HG03139 (cell line): Measurements from ENCODE around the gene TFAP2A.
A peak's percentile ranks its signal among the peaks of the same experiment; 100 is the strongest.

Experiments
- ATAC-seq: cut with Tn5 transposase; IDR thresholded peaks from one replicate; pipeline ENCODE4 v1.9.1; 2021; ENCODE audit not compliant: unreplicated experiment

TFAP2A gene

DNA sequence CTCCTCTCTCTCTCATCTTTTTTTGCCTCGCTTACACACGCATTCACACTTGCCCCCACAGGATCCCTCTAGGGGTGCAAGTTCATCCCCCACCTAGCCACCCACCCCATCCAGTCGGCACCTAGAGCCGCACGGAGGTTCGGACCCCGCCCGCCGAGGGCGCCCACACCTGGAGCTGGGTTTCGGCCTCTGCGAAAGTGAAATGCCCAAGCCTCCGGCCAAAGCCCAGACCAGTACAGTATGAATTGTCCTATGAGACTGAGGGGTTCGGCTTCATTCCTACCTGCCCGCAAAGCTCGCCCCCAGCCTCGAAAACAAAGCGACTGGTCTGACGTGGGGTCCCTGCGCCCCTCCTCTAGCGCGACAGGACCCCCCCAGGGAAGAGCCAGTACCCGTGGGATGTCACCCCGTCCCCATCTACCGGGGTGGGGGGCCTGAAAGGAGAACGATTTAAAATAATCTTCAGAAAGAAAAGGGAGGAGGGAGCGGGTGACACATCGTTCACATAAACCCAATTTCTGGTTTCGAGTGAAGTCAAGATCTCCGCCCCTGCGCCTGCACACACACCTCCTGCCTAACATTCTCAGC is 1.5 kb downstream of the TFAP2A start:
- no peak for ATAC-seq

DNA sequence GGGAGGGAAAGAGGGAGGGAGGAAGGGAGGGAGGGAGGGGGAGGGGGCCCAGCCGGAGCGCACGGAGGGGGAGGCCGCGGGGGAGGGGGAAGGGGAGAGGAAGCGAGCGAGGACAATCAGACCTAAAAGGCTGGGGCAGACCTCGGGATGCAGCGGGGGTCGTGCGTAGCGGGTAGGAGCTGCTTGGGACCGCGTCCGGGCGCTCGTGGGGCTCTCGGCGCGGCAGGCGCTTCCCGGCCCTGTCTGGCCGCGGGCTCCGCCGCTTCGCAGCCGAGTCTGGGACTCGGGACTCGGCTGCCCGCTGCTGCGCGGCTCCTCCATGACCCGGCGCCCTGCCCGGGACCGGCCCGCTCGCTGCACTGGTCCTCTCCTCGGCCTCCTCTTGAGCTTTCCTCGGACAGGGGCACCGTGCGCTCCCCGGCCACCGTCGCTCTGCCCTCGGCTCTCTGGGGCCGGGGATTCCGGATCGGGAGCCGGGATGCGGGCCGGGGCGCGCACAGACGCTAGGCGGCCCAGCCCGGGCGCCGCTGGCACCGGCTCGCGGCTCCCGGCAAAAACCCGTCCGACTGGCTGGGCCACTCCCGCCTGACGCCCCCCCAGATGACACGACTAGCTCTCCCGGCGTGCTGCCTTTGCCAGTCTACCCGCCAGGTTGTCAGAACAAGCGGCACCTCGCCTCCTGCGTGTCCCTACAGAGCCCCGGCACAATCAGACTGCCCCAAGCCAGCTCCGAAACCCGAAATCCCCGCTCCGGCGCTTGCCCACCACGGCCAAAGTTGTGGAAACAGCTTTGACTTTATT is 2.2 kb downstream of the TFAP2A start:
- peak; percentile 21 for ATAC-seq

DNA sequence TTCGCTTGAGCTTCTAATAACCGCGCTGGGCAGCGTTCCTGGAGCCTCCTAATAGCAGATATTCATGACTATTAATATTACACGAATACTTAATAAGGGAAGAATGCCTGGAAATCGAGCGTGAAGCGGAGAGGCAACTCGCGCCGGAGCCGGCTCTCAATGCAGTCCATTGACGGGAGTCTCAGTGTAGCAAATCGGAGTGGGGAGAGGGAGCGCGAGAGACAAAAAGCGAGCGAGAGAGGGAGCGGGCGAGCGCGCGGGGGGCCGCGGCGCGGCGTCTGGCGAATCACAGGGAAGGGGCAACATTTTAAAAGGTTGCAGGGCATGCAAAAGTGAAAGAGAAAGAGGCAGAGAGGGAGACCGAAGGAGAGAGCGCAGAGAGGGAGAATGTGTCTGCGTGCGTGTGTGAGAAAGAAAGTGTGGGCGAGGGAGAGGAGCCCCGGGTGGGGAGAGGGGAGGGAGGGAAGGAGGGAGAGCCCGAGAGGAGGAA is 2.9 kb downstream of the TFAP2A start:
- ATAC-seq, result peak; percentile 43

DNA sequence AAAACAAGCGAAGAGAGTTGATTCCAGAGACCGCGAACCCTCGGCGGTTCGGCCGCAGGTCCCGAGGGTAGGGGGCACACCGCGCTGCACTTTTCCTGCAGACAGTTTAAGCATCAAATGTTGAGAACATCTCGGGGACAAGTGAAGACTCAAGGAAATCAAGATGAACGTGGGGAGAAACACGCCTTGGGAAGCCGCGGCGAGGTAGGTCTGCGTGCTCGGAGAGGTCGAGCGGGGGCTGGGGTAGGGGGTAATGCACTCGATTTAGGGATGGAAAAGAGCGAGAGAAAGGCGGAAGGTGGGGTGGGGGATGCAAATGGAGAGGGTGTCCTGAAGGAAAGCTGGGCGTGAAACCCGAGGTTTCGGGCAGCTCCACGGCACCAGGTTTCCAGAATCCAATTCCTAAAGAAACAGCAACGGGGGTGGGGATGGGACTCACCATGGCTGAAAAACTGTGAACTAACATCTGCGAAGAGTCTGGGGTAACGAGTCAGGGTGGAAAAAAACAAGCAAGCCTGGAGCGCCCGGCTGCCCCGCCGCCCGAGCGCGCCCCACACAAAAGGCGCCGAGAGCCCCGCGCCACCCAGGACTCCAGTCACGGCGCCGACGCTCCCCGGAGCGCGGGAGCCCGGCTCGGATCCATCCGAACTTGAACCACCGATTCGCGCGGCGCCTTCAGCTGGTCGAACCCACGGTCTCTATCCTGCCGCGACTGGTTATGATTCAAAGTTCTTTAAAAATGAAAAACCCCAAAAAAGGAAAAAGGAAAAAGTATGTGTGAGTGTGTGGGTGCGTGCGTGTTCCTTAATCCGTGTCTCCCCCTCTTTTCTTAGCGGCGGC is 3.5 kb downstream of the TFAP2A start:
- ATAC-seq, result peak; percentile 5

DNA sequence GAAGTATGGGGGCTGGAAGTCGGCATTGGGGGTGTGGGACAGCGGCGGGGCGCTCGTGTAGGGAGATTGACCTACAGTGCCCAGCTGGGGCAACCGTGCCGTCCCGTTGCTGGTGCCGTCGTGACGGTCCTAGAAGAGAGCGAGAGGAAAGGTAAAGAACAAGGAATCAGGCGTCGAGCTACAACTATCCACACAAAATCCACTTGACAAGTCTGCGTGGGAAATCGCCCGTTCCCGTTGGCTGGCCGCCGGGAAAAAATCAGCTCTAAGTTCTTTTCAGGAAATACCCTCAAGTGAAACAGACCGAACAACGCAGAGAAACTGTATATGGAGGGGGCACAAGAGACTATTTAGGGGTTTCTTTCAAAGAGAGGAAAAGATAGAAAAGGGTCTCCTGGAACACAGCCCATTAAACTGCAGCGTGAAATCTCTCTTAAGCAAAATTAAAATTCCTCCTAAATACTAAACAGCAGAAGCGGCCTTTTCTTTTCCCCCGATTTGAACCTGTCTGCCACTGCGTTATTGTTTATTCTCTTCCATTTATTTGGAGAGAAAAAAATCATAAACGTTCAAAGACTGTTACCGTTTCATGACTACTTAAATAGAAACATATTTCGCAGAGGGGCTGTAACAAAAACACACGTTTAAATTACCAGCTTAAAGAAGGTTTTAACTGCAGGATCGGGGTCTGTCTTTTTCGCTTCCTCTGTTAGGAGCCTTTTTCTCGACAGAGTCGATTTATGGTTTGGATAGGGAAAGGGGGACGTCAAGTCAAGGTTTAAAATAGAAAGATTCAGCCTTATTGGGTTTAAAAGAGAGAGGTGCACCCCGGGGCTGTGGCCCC is 4.4 kb downstream of the TFAP2A start:
- no peak for ATAC-seq

DNA sequence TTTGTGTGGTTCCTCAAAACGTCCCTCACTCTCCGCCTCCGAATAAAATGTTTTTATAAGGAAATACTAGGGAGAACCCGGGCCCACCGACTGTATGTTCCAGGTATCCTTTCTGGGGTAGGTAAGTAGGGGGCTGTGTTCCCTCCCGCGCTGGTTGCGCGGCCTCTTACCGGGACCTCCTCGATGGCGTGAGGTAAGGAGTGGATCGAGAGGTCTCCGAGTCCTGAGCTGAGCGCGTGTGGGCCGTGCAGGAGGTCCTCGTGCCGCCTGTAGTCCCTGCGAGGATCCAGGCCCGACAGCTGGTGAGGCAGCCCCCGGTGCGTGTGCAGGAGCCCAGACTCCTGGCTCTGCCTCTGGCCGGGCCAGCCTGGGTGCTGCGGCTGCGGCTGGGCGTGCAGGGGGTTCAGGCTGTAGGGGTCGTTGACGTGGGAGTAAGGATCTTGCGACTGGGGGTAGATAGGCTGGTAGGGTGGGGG is 5.1 kb downstream of the TFAP2A start:
- no peak for ATAC-seq

DNA sequence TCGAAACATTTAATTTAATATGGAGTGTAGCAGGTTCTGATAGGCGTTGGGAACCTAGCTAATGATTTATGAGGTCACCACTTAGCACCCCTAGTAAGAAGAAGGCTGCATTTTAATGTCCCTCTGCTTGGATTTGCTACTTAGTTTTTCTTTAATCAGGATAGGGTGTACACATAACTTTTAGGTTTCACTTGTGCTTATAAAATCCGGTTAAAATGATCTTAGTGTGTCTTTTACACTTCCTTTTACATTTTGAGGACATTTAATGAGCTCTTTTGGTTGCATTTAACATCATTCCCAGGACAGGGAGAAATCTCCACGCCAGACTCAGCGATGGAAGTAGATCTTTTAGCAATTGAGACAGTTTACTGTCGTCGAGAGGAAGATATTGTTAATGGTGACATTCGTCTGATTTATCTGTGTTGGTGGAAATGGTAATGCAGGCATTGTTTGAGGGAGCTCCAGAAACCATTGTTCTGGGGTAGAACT is 5.6 kb downstream of the TFAP2A start:
- ATAC-seq, result no peak

DNA sequence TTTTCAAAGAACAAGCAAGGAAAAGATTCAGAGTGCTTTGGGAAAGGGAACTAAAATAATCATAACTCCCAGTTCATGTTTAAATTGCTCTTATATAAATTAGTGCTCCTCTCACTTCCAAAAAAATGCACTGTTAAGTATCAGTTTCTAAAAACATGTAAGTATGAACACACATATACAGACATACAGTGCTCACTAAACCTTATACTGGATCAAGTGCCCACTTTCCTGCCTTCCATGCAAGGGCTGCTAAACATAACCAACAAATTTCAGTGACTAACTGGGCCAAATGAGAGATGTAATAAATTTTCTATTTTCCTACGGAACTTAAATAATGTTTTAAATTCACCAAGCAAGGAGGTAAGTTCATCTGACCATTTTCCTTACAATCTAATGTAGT is 6.4 kb downstream of the TFAP2A start:
- no peak for ATAC-seq

DNA sequence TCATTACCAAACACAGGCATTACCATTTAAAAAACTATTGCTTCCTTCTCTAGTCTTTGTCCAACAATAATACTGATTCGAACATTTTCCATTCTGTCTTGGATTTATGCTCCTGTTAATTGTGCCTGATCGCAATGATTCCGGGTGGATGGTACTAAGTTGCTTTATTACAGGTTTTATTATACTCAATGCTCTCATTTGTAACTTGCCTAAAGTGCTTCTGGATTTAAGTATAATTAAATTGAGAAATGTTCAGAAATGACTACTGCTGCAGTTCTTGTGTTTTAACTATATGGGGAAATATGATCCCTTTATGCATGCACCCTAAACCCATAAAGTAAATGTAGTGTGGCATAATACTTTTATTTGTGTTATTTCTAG is 7.2 kb downstream of the TFAP2A start:
- no peak for ATAC-seq

DNA sequence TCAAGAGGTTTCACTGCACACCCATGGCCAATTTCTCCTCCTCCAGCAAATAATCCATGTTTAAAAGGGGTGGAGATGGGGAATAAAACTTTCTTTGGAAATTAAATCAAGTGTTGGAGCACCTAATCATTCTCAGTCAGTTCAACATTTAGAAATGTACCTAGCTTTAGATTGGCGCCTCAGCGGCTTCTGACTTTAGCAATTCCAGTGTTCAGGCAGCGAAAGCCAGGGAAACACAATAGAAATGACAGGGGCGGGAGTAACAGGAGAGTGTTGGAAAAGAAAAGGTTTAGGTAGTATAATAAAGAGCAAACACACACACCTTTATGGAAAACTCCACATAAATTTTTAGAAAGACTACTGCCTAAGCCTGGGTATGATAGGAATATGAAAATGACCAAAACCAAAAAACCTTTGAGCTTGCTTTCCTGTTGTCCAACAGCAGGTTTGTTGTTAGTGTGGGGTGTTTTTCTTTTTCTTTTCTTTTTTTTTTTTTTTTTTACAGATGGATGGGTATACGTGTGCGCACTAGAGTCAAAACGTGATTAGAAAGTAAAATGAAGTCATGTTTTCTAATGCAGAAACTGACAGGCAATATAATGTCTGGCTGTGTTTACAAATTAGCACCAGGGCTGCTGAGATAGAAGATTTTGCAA is 7.7 kb downstream of the TFAP2A start:
- no peak for ATAC-seq

DNA sequence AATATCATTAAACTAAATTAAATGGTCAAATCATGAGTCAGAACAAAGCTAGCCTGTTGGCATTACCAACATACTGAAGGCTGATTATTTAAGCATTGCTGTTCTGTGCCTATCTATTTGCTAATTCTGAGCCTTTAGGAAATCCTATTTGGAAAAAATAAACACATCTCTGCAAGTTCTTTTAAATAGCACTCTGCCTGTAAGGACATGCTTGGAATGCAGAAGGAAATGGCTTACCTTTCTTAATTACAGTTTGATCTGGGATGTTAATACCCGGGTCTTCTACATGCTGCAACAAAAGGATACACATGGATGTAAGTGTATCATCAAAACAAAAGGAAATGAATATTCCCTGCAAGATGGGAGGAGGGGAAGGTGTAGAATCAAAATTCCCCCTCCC is 8.3 kb downstream of the TFAP2A start:
- ATAC-seq, result no peak

DNA sequence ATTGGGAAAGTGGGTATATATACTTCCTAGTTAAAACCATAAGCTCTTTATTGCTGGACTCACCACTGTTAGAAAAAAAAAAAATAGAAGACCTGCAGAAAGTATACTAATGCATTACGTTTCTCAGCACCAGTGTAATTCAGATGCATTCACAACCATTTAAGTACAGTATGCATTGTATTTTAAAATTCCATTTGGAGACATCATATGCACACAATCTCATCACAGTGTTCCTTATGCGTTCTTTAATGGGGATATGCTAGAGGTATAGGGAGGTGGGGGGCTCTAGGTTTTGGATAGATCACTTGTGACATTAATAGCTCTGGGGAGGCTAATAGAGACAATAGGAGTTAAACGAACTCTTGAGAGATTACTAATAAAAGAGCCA is 9.4 kb downstream of the TFAP2A start:
- no peak for ATAC-seq

DNA sequence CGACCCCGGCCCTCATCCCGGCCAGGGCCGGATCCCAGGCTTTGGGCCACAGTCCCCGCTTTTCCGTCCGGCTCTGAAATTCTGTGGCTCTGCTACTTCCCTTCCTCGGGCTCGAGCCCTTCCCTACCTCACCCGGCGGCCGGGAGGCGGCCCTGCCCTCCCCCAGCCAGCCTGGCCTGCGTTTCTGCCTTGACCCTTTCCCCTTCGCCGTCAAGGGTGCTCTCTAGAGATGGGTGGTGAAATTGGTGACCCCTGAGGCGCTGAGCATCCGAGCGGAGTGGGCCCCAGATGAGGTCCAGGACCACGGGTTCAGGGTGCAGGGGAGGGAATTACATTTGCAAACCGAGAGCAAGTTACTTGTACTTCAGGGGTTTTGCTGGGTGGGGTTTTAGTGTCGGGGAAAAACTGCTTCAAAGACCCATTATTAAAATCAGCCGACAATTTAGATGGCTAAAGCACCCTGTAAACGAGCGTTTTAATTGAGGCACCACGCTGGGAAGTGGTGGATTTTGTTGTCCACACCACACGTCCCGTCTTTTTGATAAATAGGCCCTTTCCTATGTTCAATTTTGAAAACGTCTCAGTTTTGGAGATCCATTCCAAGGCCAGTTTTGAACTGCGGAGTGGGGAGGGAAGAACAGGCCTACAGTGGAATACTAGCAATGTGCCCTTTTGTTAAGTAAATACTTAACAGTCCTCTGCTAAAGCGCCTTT is 9.9 kb downstream of the TFAP2A start:
- ATAC-seq, result no peak

DNA sequence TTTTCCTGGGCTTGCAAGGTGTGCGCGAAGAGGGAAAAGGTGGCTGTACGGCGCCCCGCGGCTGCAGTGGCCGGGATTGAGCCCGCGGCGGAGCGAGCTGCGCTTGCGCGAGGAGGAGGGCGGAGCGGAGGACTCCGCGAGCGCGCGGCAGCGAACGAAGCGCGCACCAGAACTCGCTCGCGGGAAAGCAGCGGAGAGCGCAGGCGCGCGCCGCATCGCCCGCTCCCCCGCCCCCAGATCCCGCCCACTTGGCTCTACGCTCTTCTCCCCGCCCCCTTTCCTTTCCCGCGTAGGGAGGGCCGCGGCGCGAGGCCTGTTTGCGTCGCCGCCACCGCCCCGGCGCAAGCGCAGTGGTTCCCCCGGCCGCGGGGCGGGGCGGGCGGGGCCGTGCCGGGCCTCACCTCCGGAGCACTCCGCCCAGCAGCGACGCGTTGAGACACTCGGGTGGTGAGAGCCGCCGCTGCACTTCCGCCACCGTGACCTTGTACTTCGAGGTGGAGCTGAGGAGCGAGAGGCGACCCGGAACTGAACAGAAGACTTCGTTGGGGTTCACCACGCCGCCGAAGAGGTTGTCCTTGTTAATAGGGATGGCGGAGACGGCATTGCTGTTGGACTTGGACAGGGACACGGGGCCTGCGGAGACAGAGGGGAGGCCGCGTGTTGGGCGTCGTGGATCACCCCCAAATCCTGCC is 10.6 kb downstream of the TFAP2A start:
- ATAC-seq, result peak; percentile 98

DNA sequence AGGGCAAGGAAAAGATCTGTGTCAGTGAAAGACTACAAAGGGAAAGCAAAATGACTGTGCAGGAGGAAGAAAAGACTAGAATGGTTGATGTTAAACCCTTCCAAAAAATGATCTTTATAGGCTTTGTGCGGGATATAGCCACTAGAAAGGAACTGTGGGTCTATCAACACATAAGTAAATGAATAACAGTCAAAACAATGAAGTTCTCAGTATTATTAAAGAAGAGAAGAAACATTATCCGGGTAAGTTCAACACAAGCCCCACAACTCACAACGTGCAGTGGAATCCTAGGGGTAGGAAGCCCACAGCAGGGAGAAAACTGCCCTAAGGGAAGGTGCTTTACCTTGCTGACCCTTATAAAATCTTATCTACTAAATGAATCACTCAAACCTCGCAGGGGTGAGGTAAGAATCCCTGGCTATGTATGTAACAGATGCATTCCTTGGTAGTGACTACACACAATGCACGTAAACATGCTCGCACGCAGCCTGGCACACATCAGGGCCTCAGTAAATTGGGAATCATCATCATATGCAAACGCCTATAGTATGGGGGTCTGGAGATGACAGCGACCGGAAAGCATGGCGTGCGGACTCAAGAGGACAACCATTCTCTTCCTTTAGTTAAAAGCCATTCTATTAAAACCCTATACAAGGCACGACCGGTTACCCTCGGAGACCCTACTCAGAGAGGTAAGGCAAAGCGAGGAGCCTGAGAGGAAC is 11.3 kb downstream of the TFAP2A start:
- ATAC-seq, result peak; percentile 11

DNA sequence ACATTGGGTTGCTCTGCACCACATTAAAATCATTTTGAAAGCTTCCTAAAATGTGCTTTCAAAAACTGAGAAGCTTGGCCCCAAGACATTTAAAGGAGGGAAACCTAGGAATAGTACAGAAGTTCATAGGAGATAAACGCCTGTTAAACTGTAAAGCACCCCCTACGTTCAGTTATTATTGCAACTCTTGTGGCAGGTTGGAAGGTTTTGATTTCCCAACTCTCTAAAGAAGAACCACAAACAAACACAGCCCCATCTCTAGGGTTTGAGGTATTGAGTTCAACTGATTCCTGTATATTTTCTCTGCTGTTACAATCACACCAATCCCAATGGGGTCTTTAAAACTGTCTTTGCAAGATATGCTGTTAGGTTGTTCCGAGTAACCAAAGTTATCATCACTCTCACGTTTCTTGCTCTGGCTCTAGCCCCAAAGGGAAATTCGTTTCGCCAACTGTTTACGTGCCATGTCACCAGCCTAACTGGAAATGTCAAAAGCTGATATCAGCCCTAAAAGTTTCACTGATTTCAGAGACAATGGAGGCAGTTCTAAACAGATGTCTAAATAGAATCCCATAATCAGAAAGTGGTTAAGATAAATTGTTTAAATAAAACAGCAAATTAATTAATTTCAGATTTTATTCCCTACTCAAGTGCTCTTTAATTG is 12.1 kb downstream of the TFAP2A start:
- ATAC-seq, result no peak

DNA sequence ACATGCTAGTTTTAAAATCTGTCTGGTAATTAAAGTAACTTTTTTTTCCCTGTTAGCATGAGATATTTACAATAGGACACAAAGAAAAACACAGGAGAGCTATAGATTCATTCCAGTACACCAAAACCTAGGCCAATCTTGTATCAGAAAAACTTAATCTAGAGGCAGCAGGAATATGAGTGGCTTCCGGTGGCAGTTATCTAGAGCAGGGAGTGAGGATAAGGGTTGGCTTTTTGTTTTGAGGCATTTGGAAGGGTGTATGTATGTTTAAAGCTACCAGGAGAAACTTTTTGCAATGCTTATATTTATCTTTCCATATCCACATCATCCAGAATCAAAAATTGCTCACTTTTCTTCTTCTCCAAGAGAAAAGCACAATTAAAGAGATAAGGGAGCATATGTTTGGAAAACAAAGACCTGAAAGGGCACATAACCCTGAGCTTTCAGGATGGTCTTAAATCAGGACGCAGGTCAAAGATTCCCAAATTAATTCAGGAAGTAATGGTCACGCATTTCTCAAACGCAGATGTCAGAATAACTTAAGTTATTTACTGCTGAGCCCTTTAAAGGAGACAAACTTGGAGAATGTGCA is 13.1 kb downstream of the TFAP2A start:
- no peak for ATAC-seq
